Measurements from ENCODE around the gene SV2B. TPM values are rescaled to one million over a fixed set of nuclear protein-coding genes. Genes with fewer than 3 reads are reported as not detected.
A peak's percentile ranks its signal among the peaks of the same experiment; 100 is the strongest.

SV2B gene
- total and polyA plus RNA-seq, 2 donors (not counting 3 experiments of a cell fraction or from before 2014, with no cell fraction given), result not detected

DNA sequence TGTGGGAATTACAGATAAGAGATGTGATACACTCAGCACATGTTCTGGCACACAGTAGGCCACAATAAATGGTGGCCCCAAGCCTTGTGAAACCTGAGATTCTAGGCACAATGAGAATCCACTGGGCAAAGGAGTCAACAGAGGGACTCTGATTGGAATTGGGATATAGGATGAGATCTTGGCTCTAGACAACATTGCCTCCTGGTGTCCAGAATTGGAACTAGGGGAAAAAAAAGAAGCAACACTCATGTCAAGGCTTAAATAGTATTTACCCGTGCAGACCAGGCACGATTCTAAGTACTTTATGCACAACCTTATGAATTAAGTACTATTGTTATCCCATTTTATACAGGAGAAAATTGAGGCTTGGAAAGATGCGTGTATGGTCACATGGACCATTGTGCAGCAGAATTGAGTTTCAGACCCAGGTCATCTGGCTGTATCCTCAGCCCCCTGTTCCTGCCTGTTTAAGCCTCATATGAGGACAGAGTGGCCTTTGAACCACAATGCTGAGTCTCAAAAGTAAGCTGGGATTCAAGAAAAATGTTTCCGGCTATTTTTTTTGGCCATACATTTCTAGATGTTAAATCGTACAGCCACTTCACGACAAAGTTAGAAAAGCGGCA, 124.8 kb downstream of the SV2B start:
- Histone ChIP-seq H2AFZ (ENCODE audit: low read depth, low read length) (no peak overlapping the region), H3K27me3 (ENCODE audit: control insufficient read depth in 2 of 2, insufficient read depth in 2 of 2, low read length in 2 of 2) (no peaks in the 10 kb centered on the region), H3K4me1 (ENCODE audit: control insufficient read depth, extremely low read depth, insufficient read depth, low read length) (no peaks in the 10 kb centered on the region), H3K36me3 (ENCODE audit: control insufficient read depth in 2 of 2, extremely low read depth in 1 of 2, insufficient read depth in 2 of 2, low read length in 2 of 2) (no peaks in the 10 kb centered on the region), H3K79me2 (ENCODE audit: control insufficient read depth, insufficient read depth, low read length) (no peaks in the 10 kb centered on the region), H4K20me1 (replicated peaks; ENCODE audit: control insufficient read depth, extremely low read depth, insufficient read depth, low read length) (no peaks in the 10 kb centered on the region), H3K27ac (ENCODE audit: insufficient read depth, low read depth, low read length) (no peak overlapping the region), H3K4me2 (ENCODE audit: insufficient read depth, low read length) (no peak overlapping the region), H3K9ac (replicated peaks; ENCODE audit: extremely low read depth, insufficient read depth, low read length) (no peak overlapping the region), H3K9me3 (replicated peaks; ENCODE audit: control insufficient read depth, insufficient read depth, low read length) (no peaks in the 10 kb centered on the region), H3K9me1 (replicated peaks; ENCODE audit: control insufficient read depth, extremely low read depth, insufficient read depth, low read length) (no peaks in the 10 kb centered on the region), H3K4me3 (replicated peaks in 1 of 3; ENCODE audit: insufficient read depth in 1 of 3, low read depth in 1 of 3, low read length in 3 of 3) (no peak overlapping the region)
- DNase-seq (ENCODE audit: low read depth, low spot score) (peak; percentile 54), FAIRE-seq (peak; percentile 76)
- TF ChIP-seq CTCF (IDR thresholded peaks at IDR 0.05; ENCODE audit: extremely low read depth in 1 of 2, insufficient read depth in 1 of 2, low read depth in 1 of 2, low read length in 2 of 2), result peak; percentile 58 to 59
- no peak for TF ChIP-seq POLR2A (IDR thresholded peaks at IDR 0.05; ENCODE audit: low read depth, low read length)
- dilution Hi-C loops (cut with MboI; ENCODE audit: extremely low pct_ligation_motif_present, low sequenced_read_pairs) (no loop called here), intact Hi-C loops (cut with micrococcal nuclease) (loop anchor here (1.0 to 2.0 kb wide), 2 partner anchors 46 to 169 kb away; no protein-coding TSS in a partner anchor)
- POLR2A ChIA-PET, result interaction anchor here (0.6 kb wide), 1 partner anchor 21 kb away, joined by 4 read pairs; no protein-coding TSS in a partner anchor
- BruUV-seq (replicated peaks), result no TSS peak
- CTCF ChIA-PET, result interaction anchor here (1.0 to 3.1 kb wide), 3 partner anchors 169 to 268 kb away, joined by 3 to 22 read pairs (median 21); no protein-coding TSS in a partner anchor

DNA sequence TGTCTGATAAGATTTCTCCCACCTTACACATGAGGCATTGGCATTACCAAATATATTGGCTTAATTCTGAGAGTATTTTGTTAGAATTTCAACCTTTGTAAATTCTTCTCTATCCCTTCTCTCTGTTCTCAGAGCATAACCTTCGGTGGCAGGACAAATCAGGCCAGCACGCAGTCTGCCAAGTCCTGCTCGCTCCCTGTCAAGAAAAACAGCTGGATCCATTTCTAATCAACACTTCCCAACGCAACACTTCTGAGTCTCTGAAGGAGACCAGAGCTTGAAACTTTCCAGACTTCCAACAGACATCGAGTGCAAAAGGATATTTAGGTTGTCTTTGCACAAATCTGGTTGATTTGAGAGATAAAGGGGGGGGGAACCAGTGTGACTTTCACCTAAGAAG, 125.7 kb downstream of the SV2B start:
- no peak for FAIRE-seq
- dilution Hi-C loops (cut with MboI; ENCODE audit: extremely low pct_ligation_motif_present, low sequenced_read_pairs), result no loop called here

More for the DNA sequence above, 125.7 kb downstream of the SV2B start:
- no peaks in the 10 kb centered on the region for H3K36me3 ChIP-seq (ENCODE audit: control insufficient read depth in 2 of 2, extremely low read depth in 1 of 2, insufficient read depth in 2 of 2, low read length in 2 of 2)
- H3K9me3 ChIP-seq (replicated peaks; ENCODE audit: control insufficient read depth, insufficient read depth, low read length), result no peaks in the 10 kb centered on the region
- H3K4me2 ChIP-seq (ENCODE audit: insufficient read depth, low read length), result no peak overlapping the region
- H2AFZ ChIP-seq (ENCODE audit: low read depth, low read length), result no peak overlapping the region
- no TSS peak for BruUV-seq (replicated peaks)
- no peak overlapping the region for H3K4me3 ChIP-seq (replicated peaks in 1 of 3; ENCODE audit: insufficient read depth in 1 of 3, low read depth in 1 of 3, low read length in 3 of 3)
- CTCF ChIA-PET, result interaction anchor here (3.1 kb wide), 1 partner anchor 170 kb away, joined by 22 read pairs; no protein-coding TSS in a partner anchor
- H3K4me1 ChIP-seq (ENCODE audit: control insufficient read depth, extremely low read depth, insufficient read depth, low read length), result no peaks in the 10 kb centered on the region
- no peak for DNase-seq (ENCODE audit: low read depth, low spot score)
- H4K20me1 ChIP-seq (replicated peaks; ENCODE audit: control insufficient read depth, extremely low read depth, insufficient read depth, low read length), result no peaks in the 10 kb centered on the region
- intact Hi-C loops (cut with micrococcal nuclease), result loop anchor here (2.0 kb wide), 1 partner anchor 45 kb away; no protein-coding TSS in a partner anchor
- POLR2A ChIA-PET, result no interaction called here
- no peak overlapping the region for H3K27ac ChIP-seq (ENCODE audit: insufficient read depth, low read depth, low read length)
- no peak overlapping the region for H3K9ac ChIP-seq (replicated peaks; ENCODE audit: extremely low read depth, insufficient read depth, low read length)
- TF ChIP-seq FOS (IDR thresholded peaks at IDR 0.05; ENCODE audit: borderline replicate concordance, insufficient read depth, low read length) (no peak), GATA2 (IDR thresholded peaks at IDR 0.05; ENCODE audit: insufficient read depth, insufficient read length, low read depth, low read length) (no peak), POLR2A (IDR thresholded peaks at IDR 0.05; ENCODE audit: low read depth, low read length) (no peak), EZH2 (IDR thresholded peaks at IDR 0.05; ENCODE audit: borderline replicate concordance, low read depth, low read length, severe bottlenecking) (no peak)
- no peaks in the 10 kb centered on the region for H3K9me1 ChIP-seq (replicated peaks; ENCODE audit: control insufficient read depth, extremely low read depth, insufficient read depth, low read length)
- H3K79me2 ChIP-seq (ENCODE audit: control insufficient read depth, insufficient read depth, low read length), result no peaks in the 10 kb centered on the region
- no peaks in the 10 kb centered on the region for H3K27me3 ChIP-seq (ENCODE audit: control insufficient read depth in 2 of 2, insufficient read depth in 2 of 2, low read length in 2 of 2)
